GM18502 (cell line): ENCODE results near the gene EPHA6.

Experiments used
- ATAC-seq: cut with Tn5 transposase; IDR thresholded peaks from one replicate; pipeline ENCODE4 v1.9.1; 2021; ENCODE audit warnings: mild to moderate bottlenecking; ENCODE audit not compliant: unreplicated experiment, poor library complexity

Gene EPHA6

DNA sequence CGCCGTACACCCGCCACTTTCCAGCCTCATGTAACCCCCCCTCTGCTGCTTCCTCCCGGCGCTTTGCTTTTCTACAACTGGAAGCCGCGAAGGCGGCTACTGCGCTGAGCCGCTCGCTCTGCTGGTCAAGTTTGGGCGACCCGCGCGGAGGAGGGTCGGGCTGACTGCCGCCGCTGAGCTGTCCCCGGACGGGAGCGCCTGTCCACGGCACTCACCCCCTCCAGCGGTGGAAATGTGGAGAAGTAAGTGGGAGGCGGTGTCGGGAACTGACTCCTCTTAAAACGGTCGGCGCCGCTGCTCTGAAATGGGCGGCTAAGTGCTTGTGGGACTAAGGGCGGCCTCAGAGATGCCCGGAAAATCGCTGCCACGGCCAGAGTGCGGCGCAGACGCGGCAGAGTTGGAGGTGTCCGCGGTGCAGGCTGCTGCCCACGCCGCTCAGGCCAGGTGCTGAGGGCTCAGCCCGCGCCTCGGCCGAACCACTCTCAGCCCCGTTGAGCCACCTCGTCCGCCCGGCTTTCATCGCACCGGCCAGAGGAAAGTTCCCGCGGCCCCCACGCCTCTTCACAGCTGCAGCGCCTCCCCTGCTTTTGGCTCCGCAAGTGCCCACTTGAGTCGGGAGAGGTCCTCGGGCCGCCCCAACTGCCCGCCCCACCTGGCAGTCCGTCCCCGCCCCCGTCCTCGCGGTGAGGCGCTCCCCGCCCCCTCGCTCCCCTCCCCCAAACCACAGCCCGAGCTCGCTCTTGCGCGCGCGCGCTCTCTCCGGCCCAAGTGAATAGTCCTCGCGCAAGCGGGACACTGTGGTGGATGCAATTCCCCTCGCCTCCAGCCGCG lies at the start of gene EPHA6:
EPHA6 (plus strand) TSS at position 775 of the 831 bp plus-strand sequence.
- ATAC-seq = peak; percentile 18

DNA sequence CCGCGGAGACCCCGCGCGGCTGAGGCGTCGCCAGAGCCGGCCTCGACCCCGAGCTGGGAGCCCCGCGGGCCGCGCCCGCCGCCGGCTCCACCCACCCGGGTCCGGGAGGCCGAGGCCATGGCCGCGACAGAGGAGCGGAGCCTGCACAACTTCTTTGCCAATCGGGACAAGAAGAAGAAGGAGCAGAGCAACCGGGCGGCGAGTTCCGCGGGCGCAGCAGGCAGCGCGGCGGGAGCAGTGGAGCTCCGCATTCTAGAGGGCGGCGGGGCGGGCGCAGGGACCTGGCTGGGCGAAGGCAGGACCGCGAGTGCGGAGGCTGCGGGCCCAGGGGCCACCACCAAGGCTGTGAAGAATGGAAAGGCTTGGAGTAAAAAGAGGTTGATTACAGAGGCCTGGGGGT lies 37.6 kb upstream of the EPHA6 start:
- no peak for ATAC-seq

- ATAC-seq = no peak
These were observed 34.6 kb upstream of the EPHA6 start for GRCh38 chr3:96779810-96780209.

GRCh38 chr3:96796101-96796500 lies 18.3 kb upstream of the EPHA6 start:
- no peak for ATAC-seq

GRCh38 chr3:96803870-96804269 lies 10.5 kb upstream of the EPHA6 start:
- ATAC-seq = no peak

- ATAC-seq = no peak
These were observed 8.1 kb upstream of the EPHA6 start for GRCh38 chr3:96806341-96806740.

- peak; percentile 99 for ATAC-seq
These were observed 1.1 kb upstream of the EPHA6 start for GRCh38 chr3:96813134-96813819.

GRCh38 chr3:96814651-96815567 lies 515 bp downstream of the EPHA6 start:
- no peak for ATAC-seq

GRCh38 chr3:96831175-96831574 lies 16.8 kb downstream of the EPHA6 start:
- no peak for ATAC-seq

DNA sequence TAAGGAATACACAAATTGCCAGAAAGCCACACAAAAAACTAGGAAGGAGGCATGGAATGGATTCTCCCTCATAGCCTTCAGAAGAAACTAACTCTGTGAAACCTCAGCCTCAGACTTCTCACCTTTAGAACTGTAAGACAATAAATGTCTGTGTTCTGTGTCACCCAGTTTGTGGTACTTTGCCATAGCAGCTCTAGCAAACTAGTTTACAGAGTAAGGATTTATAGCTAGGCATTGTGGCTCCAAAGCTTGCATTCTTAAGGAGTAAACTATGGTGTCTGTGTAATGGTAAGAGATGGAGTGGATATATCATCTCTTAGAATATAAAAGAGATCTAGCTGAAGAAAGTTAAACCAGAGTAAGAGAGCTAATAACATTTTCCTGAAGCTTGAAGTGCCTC lies 18.9 kb downstream of the EPHA6 start:
- no peak for ATAC-seq

DNA sequence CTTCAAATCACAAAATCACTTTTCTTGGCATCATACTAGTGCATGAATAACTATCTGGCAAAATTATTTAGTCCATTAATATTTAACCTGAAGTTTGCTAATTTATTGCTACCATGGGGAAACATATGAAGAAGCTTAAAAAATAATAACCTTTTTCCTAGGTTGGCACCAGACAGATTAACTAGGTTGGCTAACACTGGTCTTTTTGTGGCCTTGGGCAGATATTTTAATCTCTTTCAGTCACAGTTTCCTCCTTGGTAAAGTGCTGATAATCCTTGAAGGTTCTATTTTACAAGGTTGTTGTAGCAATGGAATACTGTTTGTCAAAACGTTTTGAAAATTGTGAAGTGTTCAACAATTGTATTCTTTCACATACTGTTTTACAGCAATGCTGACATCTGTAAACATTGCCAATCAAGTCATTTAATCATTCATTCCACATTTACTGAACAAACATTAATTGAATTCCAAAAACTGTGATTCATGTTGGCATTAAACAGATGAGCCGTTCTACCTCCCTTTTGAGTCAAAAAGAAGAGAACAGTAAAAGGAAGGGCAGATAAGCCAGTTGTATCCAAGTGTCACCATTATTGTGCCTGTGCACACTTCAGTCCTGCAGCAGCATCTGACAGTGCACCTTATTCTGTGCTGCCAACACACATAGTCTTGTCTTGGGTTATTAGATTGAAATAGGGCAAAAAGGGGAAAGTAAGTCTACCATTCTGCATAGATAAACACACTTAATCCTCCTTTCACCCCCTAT lies 21.9 kb downstream of the EPHA6 start:
- no peak for ATAC-seq

- ATAC-seq = no peak
These were observed 29.3 kb downstream of the EPHA6 start for GRCh38 chr3:96843505-96844203.

DNA sequence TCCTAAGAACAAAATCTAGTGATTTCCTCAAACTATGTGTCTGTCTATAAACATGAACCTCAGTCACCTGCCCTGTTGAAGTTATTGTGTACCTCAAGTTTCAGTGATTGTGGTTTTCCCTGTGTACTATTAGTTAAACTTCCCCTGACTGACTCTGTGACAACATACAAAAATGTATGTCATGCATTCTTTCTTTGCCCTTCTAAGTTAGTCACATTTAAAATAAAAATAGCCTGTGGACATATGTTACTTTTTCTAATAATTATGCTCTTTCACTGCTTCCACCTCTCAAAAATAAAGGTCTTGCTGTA lies 29.8 kb downstream of the EPHA6 start:
- no peak for ATAC-seq

GRCh38 chr3:96852849-96853248 lies 38.5 kb downstream of the EPHA6 start:
- ATAC-seq = no peak

- no peak for ATAC-seq
These were observed 46.5 kb downstream of the EPHA6 start for GRCh38 chr3:96860882-96861281.

DNA sequence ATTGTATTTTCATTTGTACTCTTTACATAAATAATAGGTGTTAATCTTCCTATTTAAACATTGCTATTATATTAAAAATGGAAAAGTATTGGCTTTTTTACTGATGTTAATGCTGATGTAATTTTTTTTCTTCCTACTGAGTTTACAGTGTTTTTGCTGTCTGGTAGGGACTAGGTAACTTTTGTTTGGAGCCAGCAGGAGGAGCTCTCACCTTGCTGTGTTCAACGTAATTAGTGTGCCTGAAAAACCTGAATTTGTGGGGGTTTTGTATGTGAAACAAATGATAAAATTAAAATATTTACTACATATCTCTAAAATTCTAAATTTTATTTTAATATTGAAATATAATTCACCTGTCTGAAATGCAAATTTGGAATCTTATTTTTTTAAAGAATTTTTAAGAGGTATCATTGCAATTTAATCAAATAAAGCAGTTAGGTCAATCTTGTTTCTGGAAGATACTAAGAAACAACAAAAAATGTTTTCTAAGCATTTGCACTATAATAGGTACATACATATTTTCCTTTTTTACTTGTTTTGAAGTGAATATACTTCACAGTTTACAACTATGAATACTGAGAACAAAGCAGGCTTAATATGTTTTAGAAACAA lies 48.8 kb downstream of the EPHA6 start:
- ATAC-seq = peak; percentile 75

GRCh38 chr3:96865605-96866004 lies 51.2 kb downstream of the EPHA6 start:
- no peak for ATAC-seq

DNA sequence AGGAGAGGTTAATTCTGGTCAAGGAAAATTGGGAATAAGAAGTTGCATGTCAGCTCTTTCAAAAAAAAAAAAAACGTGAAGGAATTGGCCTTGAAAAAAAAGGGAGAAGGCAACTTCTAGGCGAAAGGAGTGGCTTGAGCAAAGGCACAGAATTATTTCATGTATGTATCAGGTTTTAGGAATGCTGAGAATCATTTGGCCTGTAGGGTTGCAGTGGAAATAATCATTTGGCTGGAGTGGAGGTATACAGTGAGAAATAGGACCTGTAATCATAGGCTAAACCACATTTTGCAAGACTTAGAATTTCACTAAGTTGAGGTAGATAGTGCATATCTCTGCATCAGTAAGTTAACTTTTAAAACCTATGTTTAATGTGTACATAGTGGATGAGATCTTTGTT lies 54.9 kb downstream of the EPHA6 start:
- ATAC-seq = no peak

GRCh38 chr3:96877510-96877909 lies 63.1 kb downstream of the EPHA6 start:
- ATAC-seq = no peak
